H1 (cell line): ENCODE results near the gene PHF13. TPM values are rescaled to one million over a fixed set of nuclear protein-coding genes. Genes with fewer than 3 reads are reported as not detected.

ENCODE experiments used
- CTCF ChIA-PET: fragments of 300-600 bp; sonication (Branson Sonifier 250); formaldehyde crosslinking; loops from one replicate; lab custom pipeline; 2021; ENCODE audit not compliant: partially characterized antibody; lab: Charles Lee
- POLR2A ChIA-PET: fragments of 300-600 bp; sonication (Branson Sonifier 250); formaldehyde crosslinking; loops from one replicate; lab custom pipeline; 2021; ENCODE audit warnings: inconsistent platforms; ENCODE audit not compliant: partially characterized antibody; lab: Charles Lee
- DNase-seq, 2 experiments: peaks; one replicate each; pipeline versions ENCODE4 v3.0.0 to v3.0.0-alpha.2; 2010 to 2022; ENCODE audit warnings: low spot score in 2 of 2, low read depth in 1 of 2, mixed read lengths in 1 of 2
- FAIRE-seq: peaks from 2 replicates; lab custom pipeline; 2011; peaks lifted over from hg19 to GRCh38; lab: Jason Lieb, UNC
- H2AFZ ChIP-seq: 2 replicates; pipeline ENCODE4 v1.8.1; 2012; ENCODE audit warnings: low read length, inconsistent platforms
- H2AK5ac ChIP-seq: 2 replicates; pipeline ENCODE4 v1.6.1; 2013; ENCODE audit warnings: low read depth, low read length
- H2BK120ac ChIP-seq: replicated peaks from 2 replicates; pipeline ENCODE3; 2013; ENCODE audit warnings: low read depth, low read length, inconsistent platforms
- H2BK12ac ChIP-seq: 2 replicates; pipeline ENCODE4 v1.6.1; 2013; ENCODE audit warnings: low read depth, low read length
- H2BK15ac ChIP-seq: 2 replicates; pipeline ENCODE4 v1.6.1; 2013; ENCODE audit warnings: low read length
- H2BK20ac ChIP-seq: 2 replicates; pipeline ENCODE4 v1.6.1; 2013; ENCODE audit warnings: low read length
- H2BK5ac ChIP-seq: 2 replicates; pipeline ENCODE4 v1.6.1; 2013; ENCODE audit warnings: low read depth, low read length
- H3K14ac ChIP-seq: 2 replicates; pipeline ENCODE4 v1.6.1; 2013; ENCODE audit warnings: inconsistent platforms; ENCODE audit not compliant: insufficient read length
- H3K18ac ChIP-seq: 2 replicates; pipeline ENCODE4 v1.6.1; 2013; ENCODE audit warnings: low read length; ENCODE audit errors: extremely low read depth
- H3K23ac ChIP-seq: 2 replicates; pipeline ENCODE4 v1.6.1; 2013; ENCODE audit warnings: inconsistent platforms; ENCODE audit not compliant: insufficient read length
- H3K23me2 ChIP-seq: 2 replicates; pipeline ENCODE4 v1.6.1; 2013; ENCODE audit warnings: low read depth, low read length
- H3K27ac ChIP-seq: 2 replicates; pipeline ENCODE4 v1.6.1; 2011; ENCODE audit warnings: low read depth, low read length, inconsistent platforms
- H3K27me3 ChIP-seq, 4 experiments: replicated peaks in 1 of 4; 1 replicate in 1 of 4; 2 replicates in 3 of 4; pipeline versions ENCODE4 v1.6.1 to v1.8.1; 2011 to 2013; ENCODE audit warnings: low read length in 3 of 4, mild to moderate bottlenecking in 3 of 4, inconsistent platforms in 2 of 4, mixed read lengths in 2 of 4, moderate library complexity in 1 of 4; ENCODE audit not compliant: control insufficient read depth in 3 of 4, insufficient read depth in 3 of 4; ENCODE audit errors: extremely low read depth in 1 of 4
- H3K36me3 ChIP-seq, 4 experiments: 2 replicates each; pipeline versions ENCODE4 v1.6.1 to v1.8.1; 2011 to 2013; ENCODE audit warnings: mild to moderate bottlenecking in 4 of 4, low read length in 3 of 4, moderate library complexity in 2 of 4, control low read depth in 1 of 4, inconsistent platforms in 1 of 4; ENCODE audit not compliant: insufficient read depth in 4 of 4, control insufficient read depth in 2 of 4
- H3K4ac ChIP-seq: replicated peaks from 2 replicates; pipeline ENCODE3; 2013; ENCODE audit warnings: low read length, low read depth, mixed read lengths, inconsistent platforms; ENCODE audit not compliant: insufficient read length
- H3K4me1 ChIP-seq, 4 experiments: replicated peaks in 1 of 4; 1 replicate in 1 of 4; 2 replicates in 3 of 4; pipeline versions ENCODE4 v1.6.1 to v1.8.1; 2011 to 2013; ENCODE audit warnings: low read length in 3 of 4, inconsistent platforms in 2 of 4, mixed read lengths in 1 of 4; ENCODE audit not compliant: insufficient read depth in 4 of 4, control insufficient read depth in 3 of 4
- H3K4me2 ChIP-seq, 2 experiments: 2 replicates each; pipeline versions ENCODE4 v1.6.1 to v1.8.1; 2011 to 2013; ENCODE audit warnings: low read depth in 2 of 2, low read length in 2 of 2, control low read depth in 1 of 2, inconsistent platforms in 1 of 2, mild to moderate bottlenecking in 1 of 2; ENCODE audit not compliant: insufficient read depth in 1 of 2
- H3K4me3 ChIP-seq, 4 experiments: fragments of 200-600, 300-600 bp in 1 of 4; sonication (generic), shearing (Covaris generic), sonication (Bioruptor Twin) in 1 of 4; 2 replicates each; pipeline versions ENCODE4 v1.5.1 to v1.8.1; 2011 to 2016; ENCODE audit warnings: low read length in 4 of 4, low read depth in 3 of 4, control low read depth in 2 of 4, inconsistent platforms in 2 of 4, mild to moderate bottlenecking in 2 of 4, mixed read lengths in 1 of 4, moderate library complexity in 1 of 4; ENCODE audit not compliant: insufficient read depth in 2 of 4; ENCODE audit errors: extremely low read depth in 1 of 4
- H3K56ac ChIP-seq: replicated peaks from 2 replicates; pipeline ENCODE3; 2013; ENCODE audit warnings: low read depth, mild to moderate bottlenecking, mixed read lengths, low read length, inconsistent platforms; ENCODE audit not compliant: insufficient read length
- H3K79me1 ChIP-seq: 2 replicates; pipeline ENCODE4 v1.6.1; 2013; ENCODE audit warnings: low read depth, low read length, control low read depth
- H3K79me2 ChIP-seq, 2 experiments: 2 replicates each; pipeline versions ENCODE4 v1.6.1 to v1.8.1; 2012 to 2013; ENCODE audit warnings: low read length in 2 of 2, mild to moderate bottlenecking in 2 of 2, inconsistent platforms in 1 of 2; ENCODE audit not compliant: insufficient read depth in 2 of 2, control insufficient read depth in 1 of 2
- H3K9ac ChIP-seq, 4 experiments: replicated peaks in 1 of 4; 1 replicate in 1 of 4; 2 replicates in 3 of 4; pipeline versions ENCODE4 v1.6.1 to v1.8.1; 2011 to 2013; ENCODE audit warnings: low read depth in 3 of 4, low read length in 3 of 4, control low read depth in 2 of 4, mild to moderate bottlenecking in 2 of 4, moderate library complexity in 2 of 4, inconsistent platforms in 1 of 4; ENCODE audit errors: extremely low read depth in 1 of 4
- H3K9me3 ChIP-seq, 2 experiments: 2 replicates each; pipeline versions ENCODE4 v1.6.1 to v1.8.1; 2012 to 2013; ENCODE audit warnings: mild to moderate bottlenecking in 2 of 2, moderate library complexity in 2 of 2, control low read depth in 1 of 2, inconsistent platforms in 1 of 2, low read depth in 1 of 2, low read length in 1 of 2, mixed read lengths in 1 of 2; ENCODE audit not compliant: insufficient read depth in 2 of 2
- H4K20me1 ChIP-seq, 2 experiments: replicated peaks in 1 of 2; 2 replicates each; pipeline versions ENCODE3 to v1.8.1; 2011 to 2013; ENCODE audit warnings: inconsistent platforms in 2 of 2, low read length in 2 of 2, mild to moderate bottlenecking in 1 of 2; ENCODE audit not compliant: insufficient read depth in 2 of 2, control insufficient read depth in 1 of 2
- H4K5ac ChIP-seq: 2 replicates; pipeline ENCODE4 v1.6.1; 2013; ENCODE audit warnings: low read length, low read depth, mixed read lengths, inconsistent platforms; ENCODE audit not compliant: insufficient read length
- H4K8ac ChIP-seq: 2 replicates; pipeline ENCODE4 v1.8.0; 2013; ENCODE audit warnings: mild to moderate bottlenecking, moderate library complexity, low read length, inconsistent platforms; ENCODE audit not compliant: insufficient read depth; ENCODE audit errors: extremely low read depth
- H4K91ac ChIP-seq: replicated peaks from 2 replicates; pipeline ENCODE3; 2013; ENCODE audit warnings: low read length, mixed read lengths, inconsistent platforms; ENCODE audit not compliant: insufficient read length
- CBX5 ChIP-seq: fragments of 300-800, 300-1000 bp; sonication (generic); IDR thresholded peaks from 2 replicates; pipeline ENCODE4 v1.7.1; 2016; ENCODE audit warnings: antibody characterized with exemption, low read length, low read depth
- CREB1 ChIP-seq: IDR thresholded peaks from 2 replicates; pipeline ENCODE4 v1.6.1; 2012; ENCODE audit warnings: inconsistent platforms
- GABPA ChIP-seq: IDR thresholded peaks from 2 replicates; pipeline ENCODE4 v1.6.1; 2011; ENCODE audit warnings: mild to moderate bottlenecking, low read length, moderate library complexity, borderline replicate concordance; ENCODE audit not compliant: insufficient read depth
- JUN ChIP-seq: IDR thresholded peaks from 2 replicates; pipeline ENCODE4 v1.6.1; 2011; ENCODE audit warnings: low read depth, mild to moderate bottlenecking, improper control_type of control experiment, low read length
- PHF8 ChIP-seq: fragments of 200-600 bp; sonication (generic); conservative IDR thresholded peaks from 2 replicates; pipeline ENCODE4 v1.7.1; 2012; ENCODE audit warnings: low read depth, mild to moderate bottlenecking, inconsistent platforms, low read length, moderate library complexity
- RFX5 ChIP-seq: IDR thresholded peaks from 2 replicates; pipeline ENCODE4 v1.6.1; 2011; ENCODE audit warnings: low read depth, low read length, improper control_type of control experiment, borderline replicate concordance
- SIRT6 ChIP-seq: IDR thresholded peaks from one replicate; pipeline ENCODE4 v1.7.1; 2012; ENCODE audit warnings: low read length, inconsistent platforms
- SRF ChIP-seq: IDR thresholded peaks from 2 replicates; pipeline ENCODE4 v1.6.1; 2011; ENCODE audit warnings: mild to moderate bottlenecking, low read depth, low read length, moderate library complexity
- TAF7 ChIP-seq: optimal IDR thresholded peaks from 2 replicates; pipeline ENCODE3; 2011; ENCODE audit warnings: low read depth, mild to moderate bottlenecking, inconsistent platforms, low read length, moderate library complexity, borderline replicate concordance
- WGBS, 2 experiments: shearing (Covaris generic) in 1 of 2; methylation state at CpG; one replicate each; pipeline versions ENCODE4 v1.1.6 to v1.1.7; 2013 to 2015; ENCODE audit warnings: low lambda C conversion rate in 2 of 2, mixed read lengths in 2 of 2, inconsistent platforms in 1 of 2, low coverage in 1 of 2, missing lambda C conversion rate in 1 of 2; ENCODE audit not compliant: insufficient replicate concordance in 2 of 2, insufficient coverage in 1 of 2, insufficient read length in 1 of 2; ENCODE audit errors: extremely low coverage in 1 of 2, missing lambda C conversion rate in 1 of 2; 5-methylcytosine and 5-hydroxymethylcytosine counted together
- polyA plus RNA-seq, 7 experiments: library from polyadenylated mRNA; depleted of rRNA in 3 of 7; stranded (reverse) in 5 of 7; unstranded in 2 of 7; fragments of >200 nt in 5 of 7; fragments of 200-250 nt in 2 of 7; gene quantifications; 1 replicate in 5 of 7; 2 replicates in 1 of 7; 4 replicates in 1 of 7; pipeline versions ENCODE4 v1.2.1 to v1.2.3, GENCODE V29; 2011 to 2013; ENCODE audit warnings: missing spikeins in 2 of 7, mixed read lengths in 2 of 7
- total RNA-seq: library from RNA; stranded (reverse); fragmentation: NEBNext Ultra II Directional; extraction: Animal tissue kit (Norgen Biotek cat#: 25700); gene quantifications from 2 replicates; pipeline ENCODE4 v1.2.1, GENCODE V29; 2021
- TF ChIP-seq, protein P1 (sequence below): IDR thresholded peaks from 2 replicates; pipeline ENCODE4 v1.6.1; 2012; ENCODE audit warnings: inconsistent platforms
- TF ChIP-seq, protein P2 (sequence below), 3 experiments: IDR thresholded peaks; 1 replicate in 2 of 3; 2 replicates in 1 of 3; pipeline versions ENCODE4 v1.5.1 to v1.6.1; 2011; ENCODE audit warnings: low read length in 3 of 3, mild to moderate bottlenecking in 3 of 3, inconsistent platforms in 2 of 3, low read depth in 1 of 3, moderate library complexity in 1 of 3; ENCODE audit not compliant: insufficient read depth in 1 of 3; ENCODE audit errors: control extremely low read depth in 1 of 3

Gene PHF13
- total and polyA plus RNA-seq, 2 of the 8 experiments (the other 6 are each of a cell fraction or from before 2014, with no cell fraction given), result 11.7 to 39.6 TPM

DNA sequence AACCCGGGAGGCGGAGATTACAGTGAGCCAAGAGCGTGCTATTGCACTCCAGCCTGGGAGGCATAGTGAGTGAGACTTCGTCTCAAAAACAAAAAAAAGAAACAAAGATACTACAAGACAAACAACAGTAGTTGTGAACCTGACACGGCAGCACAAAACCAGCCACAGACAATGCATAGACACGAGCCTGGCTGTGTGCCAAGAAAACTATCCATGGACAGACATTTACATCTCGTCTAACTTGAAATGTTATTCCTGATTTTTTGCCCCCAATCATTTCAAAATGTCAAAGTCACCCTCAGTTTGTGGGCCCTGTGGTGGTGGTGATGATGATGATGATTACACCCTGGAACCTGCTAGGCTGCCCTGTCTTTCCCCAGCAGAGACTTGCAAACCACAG, 17.2 kb upstream of the PHF13 start:
- Histone ChIP-seq H3K4me2 (no peak overlapping the region), H4K91ac (no peak overlapping the region), H3K23me2 (peaks cover 8% of the 10 kb centered on the region; the same call in 1 of the 2 replicates), H4K8ac (no peak overlapping the region), H3K36me3 (peaks cover 10 to 41% (median 37%) of the 10 kb centered on the region in 4 experiments), H3K23ac (no peak overlapping the region), H2BK5ac (no peak overlapping the region), H3K27me3 (no peaks in the 10 kb centered on the region; a peak in 1 of 7 replicates), H4K5ac (no peak overlapping the region), H3K4ac (no peak overlapping the region), H3K56ac (no peak overlapping the region), H3K9me3 (no peaks in the 10 kb centered on the region), H3K18ac (no peak overlapping the region), H3K14ac (no peak overlapping the region), H2BK12ac (no peak overlapping the region), H2AK5ac (no peak overlapping the region), H2AFZ (no peak overlapping the region), H3K79me2 (peaks cover 13 to 45% of the 10 kb centered on the region in 2 experiments; a peak in 3 of 4 replicates), H2BK120ac (no peak overlapping the region), H3K79me1 (peaks cover 14% of the 10 kb centered on the region), H3K27ac (no peak overlapping the region), H3K4me1 (peaks cover 0 to 6% (median 4%) of the 10 kb centered on the region in 4 experiments; a peak in 3 of 7 replicates), H3K9ac (no peak overlapping the region), H2BK15ac (no peak overlapping the region), H4K20me1 (peaks cover 27 to 51% of the 10 kb centered on the region in 2 experiments), H2BK20ac (no peak overlapping the region), H3K4me3 (no peak overlapping the region)
- WGBS, 2 experiments, result 94% methylated on average over 7 of the region's 7 CpGs; no CpG with 5 or more reads in 1 of the 2 experiments
- POLR2A ChIA-PET, result interaction anchor here (0.7 to 10.8 kb wide), 3 partner anchors 10 to 134 kb away, joined by 3 to 196 read pairs (median 175); partner anchors contain the start of genes THAP3 and ZBTB48
- no peak for FAIRE-seq
- no peak for DNase-seq
- CTCF ChIA-PET, result interaction anchor here (0.5 kb wide), 1 partner anchor 55 kb away, joined by 3 read pairs; no protein-coding TSS in a partner anchor
- TF ChIP-seq, protein P1, sequence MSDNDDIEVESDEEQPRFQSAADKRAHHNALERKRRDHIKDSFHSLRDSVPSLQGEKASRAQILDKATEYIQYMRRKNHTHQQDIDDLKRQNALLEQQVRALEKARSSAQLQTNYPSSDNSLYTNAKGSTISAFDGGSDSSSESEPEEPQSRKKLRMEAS, result no peak
- no peak for TF ChIP-seq CBX5
- TF ChIP-seq RFX5, result no peak
- TF ChIP-seq, protein P2, sequence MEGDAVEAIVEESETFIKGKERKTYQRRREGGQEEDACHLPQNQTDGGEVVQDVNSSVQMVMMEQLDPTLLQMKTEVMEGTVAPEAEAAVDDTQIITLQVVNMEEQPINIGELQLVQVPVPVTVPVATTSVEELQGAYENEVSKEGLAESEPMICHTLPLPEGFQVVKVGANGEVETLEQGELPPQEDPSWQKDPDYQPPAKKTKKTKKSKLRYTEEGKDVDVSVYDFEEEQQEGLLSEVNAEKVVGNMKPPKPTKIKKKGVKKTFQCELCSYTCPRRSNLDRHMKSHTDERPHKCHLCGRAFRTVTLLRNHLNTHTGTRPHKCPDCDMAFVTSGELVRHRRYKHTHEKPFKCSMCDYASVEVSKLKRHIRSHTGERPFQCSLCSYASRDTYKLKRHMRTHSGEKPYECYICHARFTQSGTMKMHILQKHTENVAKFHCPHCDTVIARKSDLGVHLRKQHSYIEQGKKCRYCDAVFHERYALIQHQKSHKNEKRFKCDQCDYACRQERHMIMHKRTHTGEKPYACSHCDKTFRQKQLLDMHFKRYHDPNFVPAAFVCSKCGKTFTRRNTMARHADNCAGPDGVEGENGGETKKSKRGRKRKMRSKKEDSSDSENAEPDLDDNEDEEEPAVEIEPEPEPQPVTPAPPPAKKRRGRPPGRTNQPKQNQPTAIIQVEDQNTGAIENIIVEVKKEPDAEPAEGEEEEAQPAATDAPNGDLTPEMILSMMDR (IDR thresholded peaks at IDR 0.05; ENCODE audit: control extremely low read depth in 1 of 3, insufficient read depth in 1 of 3, low read depth in 1 of 3, low read length in 3 of 3), result no peak
- TF ChIP-seq GABPA, result no peak
- no peak for TF ChIP-seq TAF7
- no peak for TF ChIP-seq PHF8
- no peak for TF ChIP-seq JUN
- no peak for TF ChIP-seq SIRT6
- TF ChIP-seq CREB1, result no peak
- no peak for TF ChIP-seq SRF
